Temporal lobe (tissue), 1 donor: ENCODE results near the gene PSMC3IP. TPM values are rescaled to one million over a fixed set of nuclear protein-coding genes. Genes with fewer than 3 reads are reported as not detected.

Experiments
- total RNA-seq: library from RNA; depleted of rRNA; stranded (reverse); fragments of >200 nt; gene quantifications from one replicate; pipeline ENCODE4 v1.2.3, GENCODE V29; 2014

Gene PSMC3IP
- total RNA-seq, 1 donor from 2014 or later = 3.7 TPM

Other genes with a start within 250 kb of the PSMC3IP start
- 26.3 TPM for gene STAT3, start 189.3 kb downstream of the PSMC3IP start, total RNA-seq
- 6.4 TPM for gene CAVIN1, start 154.5 kb downstream of the PSMC3IP start, total RNA-seq
- 164 TPM for gene ATP6V0A1, start 118.9 kb downstream of the PSMC3IP start, total RNA-seq
- gene NAGLU, start 41.5 kb downstream of the PSMC3IP start, total RNA-seq = 8.1 TPM
- 0.98 TPM for gene HSD17B1, start 24.8 kb downstream of the PSMC3IP start, total RNA-seq
- gene COASY, start 15.6 kb downstream of the PSMC3IP start, total RNA-seq = 7.1 TPM
- 14.8 TPM for gene MLX, start 10.6 kb downstream of the PSMC3IP start, total RNA-seq
- 33.2 TPM for gene RETREG3, start 31.6 kb upstream of the PSMC3IP start, total RNA-seq
- 13.3 TPM for gene TUBG1, start 32.0 kb upstream of the PSMC3IP start, total RNA-seq
- 7.9 TPM for gene TUBG2, start 81.6 kb upstream of the PSMC3IP start, total RNA-seq
- 2.5 TPM for gene PLEKHH3, start 99.3 kb upstream of the PSMC3IP start, total RNA-seq
- 0.25 TPM for gene CCR10, start 104.1 kb upstream of the PSMC3IP start, total RNA-seq
- 6.6 TPM for gene CNTNAP1, start 104.8 kb upstream of the PSMC3IP start, total RNA-seq
- 26.6 TPM for gene EZH1, start 167.3 kb upstream of the PSMC3IP start, total RNA-seq
- 10.1 TPM for gene RAMP2, start 183.5 kb upstream of the PSMC3IP start, total RNA-seq
- 25.1 TPM for gene VPS25, start 195.7 kb upstream of the PSMC3IP start, total RNA-seq
- gene WNK4, start 202.9 kb upstream of the PSMC3IP start, total RNA-seq = 0.74 TPM
- gene COA3, start 221.0 kb upstream of the PSMC3IP start, total RNA-seq = 56.1 TPM
- 1.5 TPM for gene CNTD1, start 221.1 kb upstream of the PSMC3IP start, total RNA-seq
- 50.2 TPM for gene BECN1, start 246.6 kb upstream of the PSMC3IP start, total RNA-seq